Sigmoid colon (tissue), 4 donors: Measurements from ENCODE around the gene ALOX12.

ENCODE experiments used
- CTCF ChIP-seq, 4 experiments: fragments of 450-650 bp in 3 of 4; fragments of 200-600 bp in 1 of 4; IDR thresholded peaks; one replicate each; pipeline ENCODE4 v1.5.1; 2016 to 2019; ENCODE audit warnings: antibody characterized with exemption in 4 of 4, mild to moderate bottlenecking in 3 of 4, moderate library complexity in 2 of 4
- POLR2AphosphoS5 ChIP-seq, 4 donors: sonication (generic); formaldehyde crosslinking; IDR thresholded peaks; one replicate each; pipeline ENCODE4 v1.6.1; 2017; ENCODE audit warnings: antibody characterized with exemption in 4 of 4

GRCh38 chr17:6996256-6997011 lies 585 bp downstream of the ALOX12 start:
- TF ChIP-seq CTCF (IDR thresholded peaks at IDR 0.05) (no peak), POLR2AphosphoS5 (IDR thresholded peaks at IDR 0.05) (no peak)
